NT2/D1 (cell line): ENCODE data around the gene DGAT2L6.

Experiments used
- SUZ12 ChIP-seq: IDR thresholded peaks from 2 replicates; pipeline ENCODE4 v1.6.1; 2011; ENCODE audit not compliant: insufficient read length, insufficient read depth; ENCODE audit errors: extremely low read depth
- YY1 ChIP-seq: IDR thresholded peaks from 2 replicates; pipeline ENCODE4 v1.6.1; 2011; ENCODE audit not compliant: insufficient read length, insufficient read depth
- ZNF274 ChIP-seq: IDR thresholded peaks from 2 replicates; pipeline ENCODE4 v1.6.1; 2011; ENCODE audit warnings: mild to moderate bottlenecking, low read depth, low read length

DNA sequence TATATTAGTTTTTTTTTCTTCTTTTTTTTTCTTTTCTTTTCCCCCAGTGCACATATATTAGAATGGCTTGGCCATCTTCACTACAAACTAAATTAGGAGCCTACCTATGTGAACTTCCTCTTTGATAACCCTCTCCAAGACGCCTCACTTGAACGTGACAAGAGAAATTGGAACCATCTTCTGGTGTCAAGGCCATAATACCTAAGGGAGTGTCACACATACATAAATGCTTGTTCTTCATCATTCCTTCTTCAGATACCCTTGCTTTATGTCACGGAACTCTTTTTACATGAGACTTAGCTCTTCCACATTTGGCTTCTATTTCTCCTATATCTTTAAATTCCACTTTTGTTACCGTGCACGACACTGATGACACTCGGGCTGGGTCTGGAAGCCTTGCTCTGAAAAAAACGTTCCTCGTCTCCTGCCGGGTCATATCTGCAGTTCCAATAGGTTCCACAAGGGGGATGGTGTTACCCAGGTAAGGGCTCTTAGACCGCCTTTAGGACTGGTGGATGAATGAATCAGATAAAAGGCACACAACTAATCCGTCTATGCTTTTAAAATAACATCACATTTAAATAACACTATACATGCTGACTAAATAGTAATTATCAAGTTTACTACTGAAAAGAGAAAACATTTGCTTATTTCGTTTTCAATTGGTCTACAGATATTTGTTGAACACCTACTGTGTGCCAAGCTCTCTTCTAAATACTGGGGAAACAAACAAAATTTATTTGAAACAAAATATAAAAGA, 19.9 kb downstream of the DGAT2L6 start:
- TF ChIP-seq YY1 (no peak), ZNF274 (no peak), SUZ12 (no peak)
